HG02870 (cell line): ENCODE data around the gene CA14.
"Not testable (repeated sequence)": the region's sequence is repeated elsewhere in the genome, so short reads cannot be mapped to it uniquely, and the experiment has no call there.

Experiments
- ATAC-seq: cut with Tn5 transposase; IDR thresholded peaks from one replicate; pipeline ENCODE4 v1.9.1; 2021; ENCODE audit warnings: mild to moderate bottlenecking, moderate library complexity; ENCODE audit not compliant: unreplicated experiment

Gene CA14

DNA sequence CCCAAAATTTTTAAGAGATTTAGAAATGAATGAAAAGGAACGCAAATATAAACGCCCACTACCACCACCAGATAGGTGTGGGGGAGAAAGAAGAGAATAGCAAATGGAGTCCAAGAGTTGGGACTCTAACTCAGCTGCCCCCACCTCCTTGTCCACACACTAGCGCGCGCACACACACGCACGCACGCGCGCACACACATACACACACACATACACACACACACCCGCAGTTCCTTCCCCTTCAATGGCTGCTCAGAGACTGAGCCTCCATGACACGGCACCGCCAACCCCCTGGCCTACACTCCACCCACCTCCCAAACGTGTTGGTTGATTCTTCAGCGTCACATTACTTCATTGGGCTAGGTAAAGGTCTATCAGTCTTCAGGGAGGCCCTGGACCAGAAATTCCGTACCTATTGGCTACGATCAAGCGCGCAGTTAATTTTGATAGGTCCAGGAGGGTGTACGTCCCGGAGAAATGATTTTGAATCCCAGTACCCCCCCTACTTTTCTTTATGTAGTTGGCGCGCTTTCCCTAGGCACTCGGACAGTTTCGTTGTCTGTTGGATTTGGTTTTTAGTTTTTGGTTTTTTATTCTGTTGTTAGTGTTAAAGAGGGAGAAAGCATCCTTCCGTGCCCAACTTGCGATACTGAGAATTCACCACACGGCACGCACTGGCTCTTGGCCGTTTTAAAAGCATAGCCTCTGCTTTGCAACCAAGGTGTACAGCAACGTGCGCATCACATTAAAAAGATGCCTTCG lies 21.5 kb upstream of the CA14 start, which contains the start of gene ANP32E:
TSS of gene ANP32E (minus strand) at position 261 of the 762 bp plus-strand sequence. CDS start 326 bp downstream, outside the sequence.
- peak; percentile 84 for ATAC-seq

- ATAC-seq: no peak
Measured at GRCh38 chr1:150236614-150237100, 20.9 kb upstream of the CA14 start.

- not testable (repeated sequence) for ATAC-seq
Measured at GRCh38 chr1:150237176-150237575, 20.4 kb upstream of the CA14 start.

GRCh38 chr1:150237746-150238145 lies 19.8 kb upstream of the CA14 start:
- no peak for ATAC-seq

DNA sequence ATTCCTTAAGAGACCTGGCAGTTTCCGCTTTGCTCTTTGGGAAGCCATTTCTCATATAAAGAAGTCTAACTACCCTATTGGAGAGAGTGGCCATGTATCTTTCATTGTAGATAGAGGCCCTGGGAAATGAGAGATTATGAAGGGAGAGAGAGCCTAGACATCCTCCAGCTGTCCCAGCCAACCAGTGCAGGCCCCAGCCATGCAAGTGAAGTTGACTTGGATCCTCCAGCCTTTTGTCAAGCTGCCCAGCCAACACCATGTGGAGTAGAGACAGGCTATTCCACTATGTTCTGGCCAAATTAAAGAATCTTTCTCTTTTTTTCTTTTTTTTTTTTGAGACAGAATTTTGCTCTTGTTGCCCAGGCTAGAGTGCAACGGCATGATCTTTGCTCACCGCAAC lies 14.6 kb upstream of the CA14 start:
- no peak for ATAC-seq

- ATAC-seq: no peak
Measured at GRCh38 chr1:150249936-150250335, 7.6 kb upstream of the CA14 start.

DNA sequence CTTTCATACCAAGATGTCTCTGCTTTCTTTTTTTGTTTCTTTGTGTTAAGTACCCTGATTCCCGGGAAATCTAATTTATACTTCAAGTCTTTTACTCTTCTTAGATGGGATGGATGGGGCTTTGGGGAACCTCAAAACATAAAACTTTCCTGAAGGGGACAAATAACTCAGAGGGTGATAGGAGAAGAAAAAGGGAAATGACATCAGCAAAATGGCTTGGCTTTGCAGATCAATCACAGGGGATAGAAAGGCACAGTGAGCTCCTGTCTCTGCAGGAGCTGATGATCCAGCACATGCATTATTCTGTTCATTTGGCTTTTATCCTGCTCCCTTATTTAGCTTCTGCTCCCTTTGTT lies 1.4 kb upstream of the CA14 start:
- ATAC-seq: no peak

DNA sequence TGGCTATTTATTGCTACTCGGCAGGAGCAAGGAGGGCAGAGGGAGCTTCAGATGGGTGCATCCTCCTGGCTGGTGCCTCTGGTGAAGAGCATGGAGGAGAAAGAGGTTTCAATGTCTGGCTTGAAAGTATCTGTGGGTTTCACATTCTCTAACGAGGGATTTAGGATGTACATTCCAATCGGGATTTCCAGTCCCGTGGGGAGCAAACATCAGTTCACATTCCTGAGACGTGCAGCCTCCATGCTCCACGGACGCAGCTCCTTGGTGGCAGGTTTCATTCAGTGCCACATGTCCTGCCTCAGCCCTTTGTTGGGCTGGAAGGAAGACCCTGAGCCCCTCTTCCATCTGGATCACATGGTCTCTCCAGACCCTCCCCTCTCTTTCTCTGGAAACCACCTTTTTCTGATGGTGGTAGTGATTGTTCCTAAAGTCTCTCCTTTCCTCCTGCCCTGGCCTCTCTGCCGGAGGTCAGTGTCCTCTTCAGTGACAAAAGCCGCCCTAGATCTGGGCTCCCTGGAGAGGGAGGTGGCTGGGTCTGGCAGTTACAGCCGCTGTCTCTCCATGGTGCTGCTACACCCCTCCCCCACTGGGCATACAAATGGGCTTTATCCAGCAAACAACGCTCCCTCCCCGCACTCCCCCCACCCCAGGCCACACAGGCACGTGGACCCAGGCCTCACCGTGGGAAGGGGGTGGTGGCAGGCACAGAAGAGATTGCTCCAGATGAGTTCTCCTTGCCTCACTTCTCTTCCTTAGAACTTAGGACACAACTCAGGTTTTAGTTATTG lies 826 bp upstream of the CA14 start:
- ATAC-seq: no peak

- no peak for ATAC-seq
Measured at GRCh38 chr1:150259217-150259616, 1.6 kb downstream of the CA14 start.

DNA sequence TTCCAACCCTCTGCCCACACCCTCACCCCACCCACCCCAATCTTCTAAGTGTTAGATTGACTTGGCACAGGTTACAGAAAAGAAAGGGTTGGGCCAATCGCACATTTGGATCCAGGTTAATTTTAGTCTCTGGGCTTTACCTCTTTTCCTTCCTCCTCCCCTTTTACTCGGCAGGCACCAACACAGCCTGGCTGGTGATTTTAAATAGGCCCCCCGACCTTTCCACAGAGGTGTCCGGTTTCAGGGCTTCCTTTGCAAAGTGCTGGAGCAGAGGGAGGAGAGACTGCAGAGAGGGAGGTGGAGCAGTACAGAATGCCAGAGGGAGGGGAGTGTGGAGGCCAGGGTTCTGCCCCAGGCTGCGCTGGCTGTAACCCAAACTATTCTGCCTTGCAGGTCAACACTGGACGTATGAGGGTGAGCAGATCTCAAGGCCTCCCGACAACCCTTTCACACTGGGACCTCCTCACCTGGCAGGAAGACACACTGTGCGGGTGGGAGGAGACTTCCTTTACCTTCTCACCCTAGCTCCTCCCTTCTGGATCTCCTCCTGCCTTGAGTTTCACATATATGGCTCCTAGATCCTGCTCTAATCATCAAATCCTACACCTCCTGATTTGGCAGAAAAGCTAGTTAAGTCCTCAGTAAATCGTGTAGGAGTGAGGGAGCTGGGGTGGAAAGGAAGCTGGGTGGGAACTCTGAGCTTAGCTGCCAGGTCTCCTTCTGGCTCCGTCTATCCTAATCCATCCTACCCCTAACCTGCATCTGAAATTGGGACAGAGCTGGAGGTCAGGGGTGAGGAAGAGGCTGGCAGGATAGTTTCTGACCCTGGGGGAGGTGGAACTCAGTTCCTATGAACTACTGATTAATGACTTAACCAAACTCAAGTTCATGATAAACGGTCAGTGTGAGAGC lies 2.4 kb downstream of the CA14 start:
- no peak for ATAC-seq

- no peak for ATAC-seq
Measured at GRCh38 chr1:150261367-150261766, 3.8 kb downstream of the CA14 start.

- ATAC-seq: no peak
Measured at GRCh38 chr1:150262388-150263320, 5.1 kb downstream of the CA14 start.

DNA sequence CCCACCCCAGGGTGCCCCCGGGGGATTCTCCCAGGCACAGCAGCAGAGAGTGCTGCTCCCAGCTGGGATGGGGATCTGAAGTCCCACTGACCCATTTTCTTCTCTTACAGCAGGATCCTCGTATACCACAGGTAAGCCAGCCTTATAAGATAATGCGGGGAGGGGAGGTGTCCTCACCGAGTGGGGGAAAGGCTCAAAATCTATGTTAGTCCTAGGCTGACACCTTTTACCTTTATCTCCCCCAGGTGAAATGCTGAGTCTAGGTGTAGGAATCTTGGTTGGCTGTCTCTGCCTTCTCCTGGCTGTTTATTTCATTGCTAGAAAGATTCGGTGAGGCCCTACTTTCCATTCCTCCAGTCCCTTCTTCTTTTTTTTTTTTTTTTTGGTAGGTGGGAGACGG lies 6.0 kb downstream of the CA14 start:
- ATAC-seq: no peak

GRCh38 chr1:150267896-150268295 lies 10.3 kb downstream of the CA14 start:
- no peak for ATAC-seq

- no peak for ATAC-seq
Measured at GRCh38 chr1:150268340-150268704, 10.7 kb downstream of the CA14 start.

DNA sequence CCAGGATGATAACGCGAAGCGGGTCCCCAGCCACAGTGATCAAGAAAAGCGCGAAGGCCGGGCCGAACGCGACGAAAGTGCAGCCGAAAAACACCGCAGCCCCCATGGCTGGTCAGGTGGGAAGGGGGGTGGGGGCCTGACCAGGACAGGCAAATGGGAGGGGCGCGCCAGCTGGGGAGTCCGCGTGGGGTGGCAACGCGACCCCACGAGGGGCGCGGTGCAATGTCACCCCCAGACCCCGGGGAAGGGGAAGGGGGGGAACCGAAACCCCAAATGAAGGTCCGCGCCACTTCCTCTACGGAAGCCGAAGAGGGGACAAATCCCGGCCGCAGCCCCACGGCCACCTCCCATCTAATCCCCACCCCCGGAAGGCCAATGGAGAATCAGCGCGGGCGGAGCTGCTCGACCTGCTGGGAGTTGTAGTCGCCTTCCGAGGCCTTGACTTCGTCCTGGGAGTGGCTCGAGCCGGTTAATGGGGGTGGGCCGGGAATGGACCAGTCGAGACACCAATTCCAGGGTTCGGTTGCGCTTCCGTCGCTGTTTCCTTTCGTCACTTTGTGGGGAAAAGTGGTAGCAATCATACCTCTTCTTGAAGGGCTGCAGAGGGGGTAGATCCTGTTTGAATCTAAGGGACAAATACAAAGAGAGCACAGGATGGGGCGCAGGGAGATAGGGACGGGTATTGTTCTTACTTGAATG lies 11.3 kb downstream of the CA14 start, which contains the start of gene APH1A:
TSS of gene APH1A (minus strand) at position 312 of the 699 bp plus-strand sequence. CDS start at position 106, 206 bp downstream.
- ATAC-seq: peak; percentile 69

- no peak for ATAC-seq
Measured at GRCh38 chr1:150269451-150269850, 11.9 kb downstream of the CA14 start.

GRCh38 chr1:150271291-150271959 lies 13.9 kb downstream of the CA14 start:
- ATAC-seq: no peak

DNA sequence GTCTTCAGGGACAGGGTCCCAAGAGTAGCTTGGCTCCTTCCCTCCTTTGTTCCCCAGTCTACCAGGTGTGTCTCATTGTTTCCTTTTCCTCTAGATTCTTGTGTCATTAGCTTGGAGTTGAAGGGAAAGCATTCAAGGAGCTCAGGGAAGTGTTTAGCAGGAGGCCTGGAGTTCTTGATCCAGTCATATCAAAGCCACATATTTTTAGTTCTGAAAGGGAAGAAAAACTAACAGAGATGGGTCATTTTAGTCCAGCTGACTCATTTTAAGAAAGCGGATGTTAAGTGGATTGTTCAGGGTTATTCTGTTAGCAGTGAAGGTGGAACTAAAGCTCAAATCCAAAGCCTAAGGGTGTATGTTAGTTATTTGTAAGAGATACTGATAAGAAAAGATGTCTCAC lies 15.7 kb downstream of the CA14 start:
- ATAC-seq: no peak
